Measurements from ENCODE around the gene SLC12A2. TPM values are rescaled to one million over a fixed set of nuclear protein-coding genes. Genes with fewer than 3 reads are reported as not detected.

The SLC12A2 gene
- total RNA-seq, 1 experiment from 2014 or later = 36.9 TPM

- H3K36me3 ChIP-seq (ENCODE audit: control insufficient read depth, insufficient read depth, low read length) = no peaks in the 10 kb centered on the region
- ChIA-PET POLR2A (no interaction called here), CTCF (no interaction called here)
- no peak for DNase-seq (ENCODE audit: low read depth, low spot score)
- H3K4me3 ChIP-seq (ENCODE audit: low read depth in 2 of 2, low read length in 2 of 2) = no peak overlapping the region
- TF ChIP-seq POLR2AphosphoS5 (IDR thresholded peaks at IDR 0.05; ENCODE audit: low read depth, low read length) = no peak
- no peak for TF ChIP-seq TCF7L2 (IDR thresholded peaks at IDR 0.05; ENCODE audit: low read depth, low read length)
- no peak for TF ChIP-seq SIN3A (IDR thresholded peaks at IDR 0.05; ENCODE audit: borderline replicate concordance, insufficient read depth, low read depth, low read length)
- no peak for TF ChIP-seq REST (IDR thresholded peaks at IDR 0.05; ENCODE audit: insufficient read depth in 1 of 2, low read depth in 2 of 2, low read length in 1 of 2)
- no peak for TF ChIP-seq CTCF (IDR thresholded peaks at IDR 0.05)
- H3K4me1 ChIP-seq (ENCODE audit: control insufficient read depth, insufficient read depth, low read length) = no peaks in the 10 kb centered on the region; the same call in 1 of the 2 replicates
- no peaks in the 10 kb centered on the region for H3K27me3 ChIP-seq (ENCODE audit: control insufficient read depth, insufficient read depth, low read length)
- intact Hi-C loops (cut with micrococcal nuclease; ENCODE audit: unreplicated experiment) = no loop called here
- no TSS peak for BruUV-seq (replicated peaks)
- no peak for ATAC-seq
- no peak overlapping the region for H3K27ac ChIP-seq (ENCODE audit: low read length)
- no peaks in the 10 kb centered on the region for H3K9me3 ChIP-seq (ENCODE audit: control insufficient read depth, insufficient read depth, low read depth, low read length)
- in situ Hi-C loops (cut with HindIII; ENCODE audit: low pct_unique_long_range_greater_than_20kb, low sequenced_read_pairs) = no loop called here
These were observed 132.7 kb downstream of the SLC12A2 start for GRCh38 chr5:128216285-128216684.

- no peaks in the 10 kb centered on the region for H3K27me3 ChIP-seq (ENCODE audit: control insufficient read depth, insufficient read depth, low read length)
- CTCF ChIA-PET = no interaction called here
- intact Hi-C loops (cut with micrococcal nuclease; ENCODE audit: unreplicated experiment) = no loop called here
- no TSS peak for BruUV-seq (replicated peaks)
- POLR2A ChIA-PET = no interaction called here
- no peak for ATAC-seq
- TF ChIP-seq TCF7L2 (IDR thresholded peaks at IDR 0.05; ENCODE audit: low read depth, low read length) (no peak), POLR2AphosphoS5 (IDR thresholded peaks at IDR 0.05; ENCODE audit: low read depth, low read length) (no peak), SIN3A (IDR thresholded peaks at IDR 0.05; ENCODE audit: borderline replicate concordance, insufficient read depth, low read depth, low read length) (no peak), CTCF (IDR thresholded peaks at IDR 0.05) (no peak), REST (IDR thresholded peaks at IDR 0.05; ENCODE audit: insufficient read depth in 1 of 2, low read depth in 2 of 2, low read length in 1 of 2) (no peak)
- H3K4me1 ChIP-seq (ENCODE audit: control insufficient read depth, insufficient read depth, low read length) = no peaks in the 10 kb centered on the region; the same call in 1 of the 2 replicates
- no peak for DNase-seq (ENCODE audit: low read depth, low spot score)
- in situ Hi-C loops (cut with HindIII; ENCODE audit: low pct_unique_long_range_greater_than_20kb, low sequenced_read_pairs) = no loop called here
- H3K27ac ChIP-seq (ENCODE audit: low read length) = no peak overlapping the region
- H3K9me3 ChIP-seq (ENCODE audit: control insufficient read depth, insufficient read depth, low read depth, low read length) = no peaks in the 10 kb centered on the region
- no peak overlapping the region for H3K4me3 ChIP-seq (ENCODE audit: low read depth in 2 of 2, low read length in 2 of 2)
- H3K36me3 ChIP-seq (ENCODE audit: control insufficient read depth, insufficient read depth, low read length) = no peaks in the 10 kb centered on the region
These were observed 133.4 kb downstream of the SLC12A2 start for GRCh38 chr5:128216860-128217531.

Data from Panc1 (cell line).